ENCODE results near the gene MAST4. TPM values are rescaled to one million over a fixed set of nuclear protein-coding genes. Genes with fewer than 3 reads are reported as not detected.

MAST4 gene
- total RNA-seq, 1 experiment from 2014 or later: 10.9 TPM

GRCh38 chr5:66769030-66769733, 173.0 kb downstream of the MAST4 start:
- no peak for TF ChIP-seq CTCF (IDR thresholded peaks at IDR 0.05; ENCODE audit: unreplicated experiment)
- no peak overlapping the region for H3K4me3 Mint-ChIP-seq (ENCODE audit: low read depth, unreplicated experiment)
- peaks cover 61% of the 10 kb centered on the region for H3K27me3 Mint-ChIP-seq (ENCODE audit: unreplicated experiment)
- H3K36me3 Mint-ChIP-seq (ENCODE audit: insufficient read depth, unreplicated experiment): no peaks in the 10 kb centered on the region
- no peaks in the 10 kb centered on the region for H3K4me1 Mint-ChIP-seq (ENCODE audit: low read depth, unreplicated experiment)
- intact Hi-C loops (cut with micrococcal nuclease; ENCODE audit: unreplicated experiment): no loop called here
- no peaks in the 10 kb centered on the region for H3K9me3 Mint-ChIP-seq (ENCODE audit: low read depth, unreplicated experiment)
- CTCF ChIA-PET: interaction anchor here (1.4 kb wide), 1 partner anchor 463 kb away, joined by 3 read pairs; no protein-coding TSS in a partner anchor
- DNase-seq: no peak
- H3K27ac Mint-ChIP-seq (ENCODE audit: unreplicated experiment): no peak overlapping the region
- no TSS peak for BruUV-seq (replicated peaks)

GRCh38 chr5:66769839-66770617, 173.8 kb downstream of the MAST4 start:
- Mint-ChIP-seq H3K36me3 (ENCODE audit: insufficient read depth, unreplicated experiment) (no peaks in the 10 kb centered on the region), H3K9me3 (ENCODE audit: low read depth, unreplicated experiment) (no peaks in the 10 kb centered on the region), H3K27me3 (ENCODE audit: unreplicated experiment) (peaks cover 63% of the 10 kb centered on the region), H3K4me1 (ENCODE audit: low read depth, unreplicated experiment) (no peaks in the 10 kb centered on the region), H3K4me3 (ENCODE audit: low read depth, unreplicated experiment) (no peak overlapping the region), H3K27ac (ENCODE audit: unreplicated experiment) (no peak overlapping the region)
- no TSS peak for BruUV-seq (replicated peaks)
- no peak for DNase-seq
- CTCF ChIA-PET: interaction anchor here (1.3 kb wide), 1 partner anchor 464 kb away, joined by 7 read pairs; no protein-coding TSS in a partner anchor
- intact Hi-C loops (cut with micrococcal nuclease; ENCODE audit: unreplicated experiment): no loop called here
- TF ChIP-seq CTCF (IDR thresholded peaks at IDR 0.05; ENCODE audit: unreplicated experiment): no peak

GRCh38 chr5:66777868-66778267, 181.7 kb downstream of the MAST4 start:
- Mint-ChIP-seq H3K9me3 (ENCODE audit: low read depth, unreplicated experiment) (no peaks in the 10 kb centered on the region), H3K4me1 (ENCODE audit: low read depth, unreplicated experiment) (no peaks in the 10 kb centered on the region), H3K36me3 (ENCODE audit: insufficient read depth, unreplicated experiment) (no peaks in the 10 kb centered on the region), H3K27ac (ENCODE audit: unreplicated experiment) (no peak overlapping the region), H3K4me3 (ENCODE audit: low read depth, unreplicated experiment) (no peak overlapping the region), H3K27me3 (ENCODE audit: unreplicated experiment) (peaks cover 71% of the 10 kb centered on the region)
- TF ChIP-seq CTCF (IDR thresholded peaks at IDR 0.05; ENCODE audit: unreplicated experiment): no peak
- no TSS peak for BruUV-seq (replicated peaks)
- DNase-seq: no peak
- CTCF ChIA-PET: no interaction called here
- intact Hi-C loops (cut with micrococcal nuclease; ENCODE audit: unreplicated experiment): no loop called here

- Mint-ChIP-seq H3K36me3 (ENCODE audit: insufficient read depth, unreplicated experiment) (no peaks in the 10 kb centered on the region), H3K4me1 (ENCODE audit: low read depth, unreplicated experiment) (no peaks in the 10 kb centered on the region), H3K27ac (ENCODE audit: unreplicated experiment) (no peak overlapping the region), H3K4me3 (ENCODE audit: low read depth, unreplicated experiment) (no peak overlapping the region), H3K27me3 (ENCODE audit: unreplicated experiment) (peaks cover 80% of the 10 kb centered on the region), H3K9me3 (ENCODE audit: low read depth, unreplicated experiment) (no peaks in the 10 kb centered on the region)
- no peak for DNase-seq
- no peak for TF ChIP-seq CTCF (IDR thresholded peaks at IDR 0.05; ENCODE audit: unreplicated experiment)
- intact Hi-C loops (cut with micrococcal nuclease; ENCODE audit: unreplicated experiment): no loop called here
- BruUV-seq (replicated peaks): no TSS peak
- CTCF ChIA-PET: no interaction called here
Measured at GRCh38 chr5:66779528-66779927, 183.3 kb downstream of the MAST4 start.
